ENCODE measurements around the gene IRF2BPL.

GRCh38 chr14:77012193-77012765, 16.2 kb downstream of the IRF2BPL start:
- TF ChIP-seq PTTG1 (tag; IDR thresholded peaks at IDR 0.05; ENCODE audit: low read depth) (no peak), POLR2A (conservative IDR thresholded peaks at IDR 0.05) (no peak)
- TF ChIP-seq, protein P1, sequence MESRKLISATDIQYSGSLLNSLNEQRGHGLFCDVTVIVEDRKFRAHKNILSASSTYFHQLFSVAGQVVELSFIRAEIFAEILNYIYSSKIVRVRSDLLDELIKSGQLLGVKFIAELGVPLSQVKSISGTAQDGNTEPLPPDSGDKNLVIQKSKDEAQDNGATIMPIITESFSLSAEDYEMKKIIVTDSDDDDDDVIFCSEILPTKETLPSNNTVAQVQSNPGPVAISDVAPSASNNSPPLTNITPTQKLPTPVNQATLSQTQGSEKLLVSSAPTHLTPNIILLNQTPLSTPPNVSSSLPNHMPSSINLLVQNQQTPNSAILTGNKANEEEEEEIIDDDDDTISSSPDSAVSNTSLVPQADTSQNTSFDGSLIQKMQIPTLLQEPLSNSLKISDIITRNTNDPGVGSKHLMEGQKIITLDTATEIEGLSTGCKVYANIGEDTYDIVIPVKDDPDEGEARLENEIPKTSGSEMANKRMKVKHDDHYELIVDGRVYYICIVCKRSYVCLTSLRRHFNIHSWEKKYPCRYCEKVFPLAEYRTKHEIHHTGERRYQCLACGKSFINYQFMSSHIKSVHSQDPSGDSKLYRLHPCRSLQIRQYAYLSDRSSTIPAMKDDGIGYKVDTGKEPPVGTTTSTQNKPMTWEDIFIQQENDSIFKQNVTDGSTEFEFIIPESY (CRISPR knock-in tag; IDR thresholded peaks at IDR 0.05), result no peak

Data from K562 (cell line).